HG03103 (cell line): ENCODE results near the gene C4A.
"Not testable (repeated sequence)": the region's sequence is repeated elsewhere in the genome, so short reads cannot be mapped to it uniquely, and the experiment has no call there.

Source experiments
- ATAC-seq: cut with Tn5 transposase; IDR thresholded peaks from one replicate; pipeline ENCODE4 v1.9.1; 2021; ENCODE audit warnings: low read depth; ENCODE audit not compliant: unreplicated experiment

Gene C4A

DNA sequence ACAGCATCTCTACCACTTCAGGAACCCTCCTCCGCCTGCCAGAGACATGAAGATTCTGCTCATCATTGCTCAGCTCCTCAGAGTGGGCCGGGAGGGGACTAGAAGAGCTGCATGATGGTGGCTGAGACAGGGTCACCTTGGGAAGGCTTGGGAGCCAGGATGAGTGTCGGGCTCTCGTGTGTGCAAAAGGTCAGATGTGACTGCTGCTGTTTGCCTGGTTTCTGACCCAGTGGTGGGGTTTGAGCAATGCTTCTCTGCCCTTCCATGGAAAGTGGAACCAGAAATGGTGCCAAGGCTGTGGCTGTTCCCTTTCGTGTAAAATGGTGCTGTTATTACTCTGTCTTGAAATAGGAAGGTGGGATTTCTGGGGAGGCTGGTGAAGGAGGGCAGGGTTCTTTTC is 31.9 kb downstream of the C4A start:
- not testable (repeated sequence) for ATAC-seq

DNA sequence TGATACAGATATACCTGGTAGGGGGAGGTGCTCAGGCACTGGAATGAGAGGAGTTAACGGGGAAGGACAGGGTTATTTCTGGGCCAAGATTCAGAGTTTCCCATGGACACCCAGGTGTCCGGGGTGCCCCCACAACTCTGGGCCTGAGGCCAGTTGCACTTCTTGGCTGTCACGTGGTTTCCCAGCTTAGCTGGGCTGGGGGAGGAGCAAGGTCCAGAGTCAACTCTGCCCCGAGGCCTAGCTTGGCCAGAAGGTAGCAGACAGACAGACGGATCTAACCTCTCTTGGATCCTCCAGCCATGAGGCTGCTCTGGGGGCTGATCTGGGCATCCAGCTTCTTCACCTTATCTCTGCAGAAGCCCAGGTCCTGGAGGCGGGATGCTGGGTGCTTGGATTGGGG is 32.7 kb downstream of the C4A start, which contains the start of gene C4B:
Gene C4B, plus strand, starts transcription at position 249 of the 400 bp plus-strand sequence. Its CDS starts 51 bp downstream, at position 300.
- ATAC-seq, result not testable (repeated sequence)

DNA sequence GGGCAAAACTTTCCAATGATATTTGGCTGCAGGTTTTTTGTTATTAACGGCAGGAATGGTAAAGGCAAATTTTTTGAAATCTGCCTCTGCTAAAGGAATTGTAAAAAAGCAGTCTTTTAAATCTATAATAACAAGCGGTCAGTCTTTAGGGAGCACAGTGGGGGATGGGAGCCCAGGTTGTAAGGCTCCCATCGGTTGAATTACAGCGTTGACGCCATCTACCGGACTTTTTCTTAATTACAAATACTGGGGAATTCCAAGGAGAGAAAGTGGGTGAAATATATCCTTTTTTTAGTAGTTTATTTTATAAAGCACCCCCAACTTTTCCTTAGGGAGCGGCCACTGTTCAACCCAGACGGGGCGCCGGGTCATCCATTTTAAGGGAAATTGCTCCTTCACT is 40.2 kb downstream of the C4A start:
- not testable (repeated sequence) for ATAC-seq

GRCh38 chr6:32028631-32029030 is 46.8 kb downstream of the C4A start:
- ATAC-seq, result not testable (repeated sequence)

DNA sequence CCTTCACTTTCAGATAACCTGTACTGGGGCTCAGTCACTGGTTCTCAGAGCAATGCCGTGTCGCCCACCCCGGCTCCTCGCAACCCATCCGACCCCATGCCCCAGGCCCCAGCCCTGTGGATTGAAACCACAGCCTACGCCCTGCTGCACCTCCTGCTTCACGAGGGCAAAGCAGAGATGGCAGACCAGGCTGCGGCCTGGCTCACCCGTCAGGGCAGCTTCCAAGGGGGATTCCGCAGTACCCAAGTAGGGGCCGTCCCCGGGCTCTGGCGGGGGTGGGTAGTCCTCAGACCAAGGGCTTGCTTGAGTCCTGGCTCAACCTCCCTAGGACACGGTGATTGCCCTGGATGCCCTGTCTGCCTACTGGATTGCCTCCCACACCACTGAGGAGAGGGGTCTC is 47.7 kb downstream of the C4A start:
- not testable (repeated sequence) for ATAC-seq

GRCh38 chr6:32035283-32036013 is 53.6 kb downstream of the C4A start:
- ATAC-seq, result not testable (repeated sequence)

GRCh38 chr6:32037136-32037535 is 55.3 kb downstream of the C4A start:
- ATAC-seq, result not testable (repeated sequence)

GRCh38 chr6:32037598-32038524 is 56.0 kb downstream of the C4A start, which contains the start of gene CYP21A2:
CYP21A2 (plus strand) TSS chr6:32038415; CDS start chr6:32038423, 8 bp downstream.
- ATAC-seq, result not testable (repeated sequence)

GRCh38 chr6:32038878-32039277 is 57.0 kb downstream of the C4A start:
- not testable (repeated sequence) for ATAC-seq

- not testable (repeated sequence) for ATAC-seq
These were observed 57.7 kb downstream of the C4A start for GRCh38 chr6:32039321-32040274.

- not testable (repeated sequence) for ATAC-seq
These were observed 58.6 kb downstream of the C4A start for GRCh38 chr6:32040299-32041049.

GRCh38 chr6:32041050-32041321 is 59.1 kb downstream of the C4A start:
- ATAC-seq, result not testable (repeated sequence)

DNA sequence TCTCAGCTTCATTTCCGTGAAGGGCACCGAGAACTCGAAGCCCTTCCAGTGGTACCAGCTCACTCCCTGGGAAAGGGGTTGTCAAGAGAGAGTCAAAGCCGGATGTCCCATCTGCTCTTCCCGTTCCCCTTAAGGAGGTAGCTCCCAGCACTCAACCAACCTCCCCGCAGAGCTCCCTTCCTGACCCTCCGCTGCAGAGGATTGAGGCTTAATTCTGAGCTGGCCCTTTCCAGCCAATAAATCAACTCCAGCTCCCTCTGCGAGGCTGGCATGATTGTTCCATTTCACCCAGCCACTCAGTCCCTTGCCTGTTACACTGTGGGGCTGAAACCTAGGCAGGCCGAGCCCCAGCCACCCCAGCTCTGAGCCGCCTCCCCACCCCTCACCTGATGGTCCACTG is 59.5 kb downstream of the C4A start:
- ATAC-seq, result not testable (repeated sequence)

DNA sequence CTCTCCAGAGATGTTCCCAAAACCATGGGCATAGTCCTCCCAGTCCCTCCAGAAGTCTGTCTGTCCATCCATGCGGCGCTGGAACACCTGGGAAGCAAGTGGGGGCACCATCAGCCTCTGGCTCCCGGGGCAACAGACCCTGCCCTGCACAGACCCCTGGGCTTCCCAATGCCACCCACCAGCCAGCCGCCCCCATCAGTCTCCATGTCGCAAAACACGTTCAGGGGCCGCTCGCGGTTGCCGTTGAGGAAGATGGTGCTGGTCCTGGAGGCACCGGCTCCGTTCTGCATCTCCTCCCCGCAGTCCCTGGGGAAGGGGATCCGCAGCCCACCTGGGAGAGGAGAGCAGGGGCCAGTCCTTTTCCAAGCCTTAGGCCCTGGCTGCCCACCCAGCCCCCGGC is 60.4 kb downstream of the C4A start:
- not testable (repeated sequence) for ATAC-seq

GRCh38 chr6:32043589-32044380 is 61.9 kb downstream of the C4A start:
- ATAC-seq, result not testable (repeated sequence)

DNA sequence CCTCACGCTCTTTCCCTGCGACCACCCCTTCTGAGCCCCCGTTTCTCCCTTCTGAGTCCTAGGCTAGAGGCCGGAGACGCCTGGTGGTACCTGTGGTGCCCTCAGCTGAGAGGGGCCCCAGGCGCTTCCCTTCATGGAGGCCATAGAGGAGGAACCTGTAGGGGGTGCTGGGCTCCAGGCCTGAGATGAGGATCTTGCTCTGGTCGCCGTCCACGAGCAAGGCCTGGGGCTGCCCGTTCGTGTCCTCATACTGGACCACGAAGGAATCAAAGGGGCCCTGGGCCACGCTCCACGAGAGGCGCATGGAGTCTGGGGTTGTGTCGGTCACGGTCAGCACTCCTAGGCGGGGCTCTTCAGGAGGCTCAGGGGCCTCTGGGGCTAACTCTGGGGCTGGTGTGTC is 63.1 kb downstream of the C4A start:
- not testable (repeated sequence) for ATAC-seq

- ATAC-seq, result no peak
These were observed 64.1 kb downstream of the C4A start for GRCh38 chr6:32045811-32046449.

- no peak for ATAC-seq
These were observed 64.7 kb downstream of the C4A start for GRCh38 chr6:32046450-32047083.
